GM19239 (cell line): ENCODE measurements around the gene ZNF618.

Experiments used
- DNase-seq: peaks from one replicate; pipeline ENCODE4 v3.0.0; 2011; ENCODE audit warnings: low spot score; ENCODE audit not compliant: insufficient read length
- FAIRE-seq: peaks from 2 replicates; lab custom pipeline; 2011; peaks lifted over from hg19 to GRCh38; lab: Jason Lieb, UNC

Gene ZNF618

DNA sequence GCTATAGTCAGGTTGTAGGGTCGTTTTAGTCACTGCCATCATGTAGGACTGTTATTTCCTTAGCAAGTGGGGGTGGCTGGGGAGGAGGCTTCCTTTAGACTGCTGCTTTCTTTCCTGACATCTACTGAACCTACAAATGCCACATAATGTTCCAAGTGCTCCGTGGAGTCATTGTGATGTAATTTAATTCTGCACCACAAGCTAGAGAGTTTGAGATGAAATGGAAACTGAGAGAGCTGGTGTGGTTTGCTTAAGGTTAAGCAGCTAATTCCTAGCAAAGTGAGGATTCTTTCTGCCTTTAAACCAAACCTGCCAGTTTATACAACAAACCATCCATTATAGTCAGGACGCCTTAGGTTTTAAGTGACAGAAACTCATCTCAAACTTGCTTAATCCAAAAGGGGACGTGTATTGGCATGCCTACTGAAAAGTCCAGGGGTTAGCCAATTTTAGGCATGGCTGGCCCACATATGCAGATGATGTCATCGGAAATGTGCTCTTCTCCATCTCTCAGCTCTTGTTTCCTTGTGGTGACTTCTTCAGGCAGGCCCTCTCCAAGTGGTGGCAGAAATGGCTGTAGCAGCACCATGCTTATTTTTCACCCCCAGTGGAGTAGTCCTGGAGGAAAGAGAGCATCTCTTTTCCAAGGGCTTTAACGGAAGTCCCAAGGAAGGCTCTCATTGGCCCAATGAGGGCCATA, 30.5 kb downstream of the ZNF618 start:
- FAIRE-seq (no peak), DNase-seq (no peak)

GRCh38 chr9:113907282-113907681, 31.2 kb downstream of the ZNF618 start:
- DNase-seq (no peak), FAIRE-seq (no peak)

DNA sequence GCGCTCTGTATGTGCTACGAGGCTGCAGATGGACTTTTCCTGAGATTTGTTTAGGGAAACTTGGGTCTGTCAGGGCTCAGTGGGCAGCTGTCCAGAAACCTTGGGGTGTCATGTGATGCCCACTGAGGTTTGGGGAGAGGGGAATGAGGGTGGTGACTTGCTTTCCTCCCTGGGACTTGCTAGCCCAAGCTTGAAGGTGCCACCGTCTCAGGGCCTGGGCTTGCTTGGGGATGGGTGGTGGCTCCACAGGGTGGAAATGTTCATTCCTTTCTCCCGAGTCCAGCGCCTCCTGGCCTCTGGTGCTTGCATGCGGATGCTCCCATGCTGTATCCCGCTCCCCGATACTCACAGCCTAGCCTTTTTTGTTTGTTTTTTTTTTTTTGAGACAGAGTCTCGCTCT, 33.3 kb downstream of the ZNF618 start:
- FAIRE-seq (no peak), DNase-seq (no peak)

DNA sequence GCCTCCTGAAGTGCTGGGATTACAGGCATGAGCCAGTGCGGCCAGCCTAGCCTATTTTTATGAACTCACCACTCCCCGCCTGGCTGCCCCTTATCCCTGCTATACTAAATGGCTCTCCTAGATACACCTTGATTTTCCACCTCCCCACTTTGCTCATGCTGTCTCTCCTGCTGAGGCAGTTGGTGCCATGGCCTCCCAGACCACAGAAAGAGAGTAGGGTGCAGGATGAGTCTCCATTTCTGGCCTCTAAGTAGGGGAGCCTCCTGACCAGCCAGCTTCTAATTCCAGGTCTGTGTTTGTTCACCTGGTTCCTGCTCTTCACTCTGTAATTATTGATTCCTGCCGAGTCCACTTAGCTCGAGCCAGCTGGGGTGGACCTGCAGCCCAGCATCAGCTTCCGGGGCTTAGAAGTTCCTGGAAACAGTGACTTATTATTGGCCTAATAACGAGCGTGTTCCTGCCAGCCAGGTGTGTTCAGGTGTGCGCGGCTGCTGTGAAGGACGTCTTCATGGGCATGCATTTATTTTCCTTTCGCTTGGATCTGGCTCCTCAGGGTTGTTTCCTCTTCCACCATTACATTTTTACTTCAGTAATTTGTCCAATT, 34.0 kb downstream of the ZNF618 start:
- FAIRE-seq (no peak), DNase-seq (no peak)

DNA sequence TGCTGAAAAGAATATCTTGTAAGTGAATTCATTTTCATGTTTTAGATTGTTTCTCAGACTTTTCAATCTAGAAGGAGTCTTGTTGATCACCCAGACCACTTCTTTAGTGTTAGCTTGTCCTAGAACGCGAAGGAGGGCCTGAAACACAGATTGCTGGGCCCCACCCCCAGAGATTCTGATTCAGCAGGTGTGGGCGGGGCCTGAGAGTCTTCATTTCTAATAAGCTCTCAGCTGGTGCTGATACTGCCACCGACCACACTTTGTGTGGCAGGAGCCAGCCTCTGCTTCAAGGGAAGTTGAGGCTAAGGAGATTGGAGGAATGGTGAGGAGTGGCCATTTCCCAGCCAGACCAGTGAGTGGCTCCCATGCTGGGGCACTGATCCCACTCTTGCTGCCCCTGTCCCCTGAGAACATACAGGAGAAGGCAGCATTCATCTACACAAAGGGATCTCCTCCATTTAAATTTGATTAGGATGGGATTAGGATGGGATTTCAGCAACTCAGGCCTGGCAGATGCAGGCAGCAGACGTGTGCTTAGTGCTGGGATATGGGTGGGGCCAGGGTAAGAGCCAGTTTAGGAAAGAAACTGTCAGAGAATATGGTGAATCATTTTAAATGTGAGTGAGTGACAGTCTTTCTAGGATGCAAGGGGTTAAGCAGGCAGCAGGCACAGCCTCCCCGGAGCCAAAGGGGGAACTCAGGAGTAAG, 35.9 kb downstream of the ZNF618 start:
- DNase-seq = no peak
- no peak for FAIRE-seq

GRCh38 chr9:113912816-113913215, 36.7 kb downstream of the ZNF618 start:
- DNase-seq = no peak

DNA sequence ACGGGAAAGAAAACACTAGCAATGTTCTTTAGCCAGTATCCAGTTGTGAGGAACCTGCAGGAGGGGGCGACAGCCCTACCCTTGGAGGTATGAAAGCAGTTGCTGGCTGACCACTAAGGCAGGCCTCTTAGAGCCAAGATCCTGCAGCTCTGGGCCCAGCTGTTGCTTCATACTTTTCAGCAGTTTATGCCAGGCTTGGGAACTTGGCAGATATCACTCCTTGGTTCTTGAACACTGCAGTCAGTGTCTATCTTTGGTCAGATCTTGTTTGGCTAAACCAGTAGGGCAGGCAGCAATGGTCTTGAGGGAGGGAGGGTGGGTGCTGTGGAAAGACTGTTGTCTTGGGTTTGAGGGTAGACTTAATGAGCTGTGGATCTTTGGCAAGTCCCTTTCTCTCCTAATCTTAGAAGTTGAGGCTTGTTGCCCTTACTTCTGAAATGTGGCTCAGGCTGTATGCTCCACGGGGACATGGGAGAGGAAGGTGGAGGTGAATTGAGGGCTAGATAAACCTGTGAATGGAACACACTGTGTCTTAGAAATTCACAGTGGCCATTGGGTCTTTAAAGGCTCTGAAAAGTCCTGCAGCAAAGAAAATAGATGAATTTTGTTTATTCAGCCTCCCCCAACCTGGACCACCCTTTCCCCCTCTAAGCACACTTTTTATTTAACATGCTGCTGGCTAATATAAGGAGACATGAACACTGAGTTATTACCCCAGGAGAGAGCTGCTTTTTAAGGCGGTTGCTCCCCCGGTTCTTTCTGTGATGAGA, 37.5 kb downstream of the ZNF618 start:
- DNase-seq (no peak), FAIRE-seq (no peak)

More at GRCh38 chr9:113912816-113913215, 36.7 kb downstream of the ZNF618 start:
- FAIRE-seq = no peak

DNA sequence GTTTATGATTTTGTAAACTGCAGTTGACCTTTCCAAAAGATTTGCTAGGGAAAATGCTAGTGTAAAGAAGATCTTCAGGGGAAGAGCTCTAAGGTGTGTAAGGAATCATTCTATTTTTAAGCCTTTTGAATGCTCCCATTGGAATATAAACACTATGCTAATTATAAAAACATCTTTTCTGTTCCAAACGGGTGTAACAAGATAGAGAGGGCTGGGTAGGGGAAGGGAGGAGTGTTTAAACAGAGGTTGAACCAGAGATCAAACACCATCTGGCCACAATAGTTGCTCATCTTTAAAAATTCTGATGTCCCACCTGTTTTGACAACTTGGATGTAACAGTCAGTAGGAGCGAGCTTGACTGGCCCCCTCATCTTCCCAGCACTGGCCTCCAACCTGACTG, 38.4 kb downstream of the ZNF618 start:
- DNase-seq = no peak
- FAIRE-seq = no peak

- no peak for DNase-seq
- no peak for FAIRE-seq
Measured at GRCh38 chr9:113915817-113916434, 39.8 kb downstream of the ZNF618 start.

- FAIRE-seq (no peak), DNase-seq (no peak)
Measured at GRCh38 chr9:113916931-113917330, 40.8 kb downstream of the ZNF618 start.

DNA sequence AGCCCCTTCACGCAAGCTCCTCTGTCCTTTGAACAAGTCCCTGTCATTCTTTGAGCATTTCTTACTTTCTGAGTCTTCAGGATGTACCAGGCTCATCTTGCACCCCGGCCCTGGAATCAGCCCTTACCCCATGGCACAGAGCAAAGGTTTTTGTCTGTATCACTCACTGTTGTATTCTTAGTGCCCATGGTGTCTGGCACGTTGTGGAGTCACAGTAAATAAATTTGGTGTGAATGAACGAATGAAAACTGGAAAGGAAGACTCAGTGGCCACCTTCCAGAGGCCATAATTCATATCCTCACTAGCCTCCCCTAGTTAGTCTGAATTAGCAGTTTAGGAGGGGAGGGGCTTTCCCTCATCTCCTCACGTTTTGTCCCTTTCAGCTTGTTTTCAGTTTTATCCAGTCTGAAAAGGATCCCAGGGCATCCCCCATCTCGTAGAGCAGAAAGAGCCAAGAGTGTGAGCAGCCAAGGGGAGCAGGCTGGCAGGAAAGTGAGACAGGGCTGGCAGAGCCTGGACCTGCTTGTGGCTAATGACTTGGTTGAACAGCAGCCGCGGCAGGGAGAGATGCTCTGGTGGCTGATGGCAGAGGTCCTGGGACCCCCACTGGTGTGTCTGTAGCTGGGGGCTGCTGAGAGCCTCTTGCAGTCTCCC, 42.7 kb downstream of the ZNF618 start:
- no peak for FAIRE-seq
- no peak for DNase-seq

- FAIRE-seq (no peak), DNase-seq (no peak)
Measured at GRCh38 chr9:113919382-113919781, 43.3 kb downstream of the ZNF618 start.

DNA sequence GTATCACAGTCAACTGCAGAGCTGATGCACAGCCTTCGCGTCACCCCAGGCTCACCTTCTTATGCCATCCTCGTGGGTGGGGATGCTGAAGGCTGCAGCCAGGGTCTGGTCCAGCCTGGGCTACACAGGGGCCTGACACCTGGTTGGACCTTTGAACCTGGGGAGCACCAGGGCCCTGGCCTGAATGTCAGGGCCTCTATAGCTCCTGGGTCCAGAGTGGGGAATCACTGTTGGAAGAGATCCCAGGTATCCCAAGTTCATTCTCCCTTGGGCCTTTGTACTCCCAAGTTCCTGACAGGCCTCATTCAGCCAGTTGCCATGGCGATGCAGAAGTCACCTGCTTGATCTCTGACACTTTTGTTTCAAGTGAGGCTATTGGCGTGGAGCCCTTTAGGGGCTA, 43.8 kb downstream of the ZNF618 start:
- DNase-seq = no peak
- FAIRE-seq = no peak

- FAIRE-seq (no peak), DNase-seq (no peak)
Measured at GRCh38 chr9:113920872-113921271, 44.8 kb downstream of the ZNF618 start.

DNA sequence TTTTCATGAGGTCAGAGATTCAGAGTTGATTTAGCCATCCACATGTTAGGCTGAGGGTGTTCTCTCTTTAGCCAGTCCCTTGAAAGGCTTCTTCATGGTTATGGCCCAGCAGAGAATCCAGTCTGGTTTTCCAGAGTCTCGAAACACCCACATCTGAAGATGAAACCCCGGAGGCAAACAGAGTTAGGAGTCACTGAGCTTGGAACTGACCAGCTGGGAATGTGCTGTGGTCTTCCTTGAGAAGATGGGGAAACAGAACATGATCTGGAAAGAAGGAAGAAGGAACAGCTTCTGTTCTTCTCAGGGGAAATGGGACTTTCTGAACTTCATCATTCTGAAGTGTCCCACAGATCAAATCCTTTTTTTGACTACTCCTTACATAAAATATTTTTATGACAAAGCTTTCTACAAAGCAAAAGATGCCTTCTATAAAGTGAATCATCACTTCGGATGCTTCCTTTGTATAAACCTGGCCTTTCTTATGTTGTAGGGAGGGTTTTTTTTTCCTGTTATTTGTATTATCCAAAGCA, 45.4 kb downstream of the ZNF618 start:
- DNase-seq = no peak
- no peak for FAIRE-seq

DNA sequence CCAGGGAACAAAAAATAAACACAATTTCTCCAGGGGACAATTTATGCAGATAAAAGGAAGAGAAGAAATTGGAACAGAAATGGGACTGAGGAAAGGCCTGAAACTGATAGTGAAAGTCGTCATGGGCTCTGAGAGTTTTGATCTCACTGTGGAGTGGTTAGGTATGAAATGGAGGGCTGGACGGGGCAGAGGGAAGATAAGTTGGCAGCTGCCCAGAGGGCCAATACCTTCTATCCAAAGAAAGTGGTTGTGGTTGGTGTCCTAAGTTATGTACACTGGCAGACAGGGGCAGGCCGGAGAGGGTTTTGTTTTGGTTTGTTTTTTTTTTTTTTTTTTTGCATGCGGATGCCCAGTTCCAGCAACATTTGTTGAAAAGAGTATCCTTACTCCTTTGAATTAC, 46.1 kb downstream of the ZNF618 start:
- no peak for DNase-seq
- FAIRE-seq = no peak

DNA sequence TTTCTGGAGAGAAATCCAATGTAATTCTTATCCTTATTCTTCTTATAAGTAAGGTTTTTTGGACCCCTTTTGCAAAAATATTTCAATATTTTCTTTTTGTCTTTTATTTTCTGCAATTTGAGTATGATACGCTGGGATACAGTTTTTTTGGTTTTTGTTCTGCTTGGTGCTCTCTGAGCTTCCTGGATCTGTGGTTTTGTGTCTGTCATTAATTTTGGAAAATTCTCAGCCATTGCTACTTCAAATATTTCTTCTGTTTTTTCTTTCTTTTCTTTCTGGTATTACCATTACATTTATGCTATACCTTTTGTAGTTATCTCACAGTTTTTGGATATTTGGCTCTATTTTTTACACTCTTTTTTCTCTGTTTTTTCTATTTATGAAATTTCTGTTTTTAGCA, 50.1 kb downstream of the ZNF618 start:
- DNase-seq (no peak), FAIRE-seq (no peak)

- DNase-seq = no peak
- no peak for FAIRE-seq
Measured at GRCh38 chr9:113927277-113927676, 51.2 kb downstream of the ZNF618 start.

- FAIRE-seq (no peak), DNase-seq (no peak)
Measured at GRCh38 chr9:113928269-113928668, 52.2 kb downstream of the ZNF618 start.
